ENCODE measurements around the gene TEX22. TPM values are rescaled to one million over a fixed set of nuclear protein-coding genes. Genes with fewer than 3 reads are reported as not detected.
A peak's percentile ranks its signal among the peaks of the same experiment; 100 is the strongest.

TEX22 gene
- total RNA-seq, 2 experiments from 2014 or later, result 6.4 to 6.9 TPM

- DNase-seq (no peak), ATAC-seq (ENCODE audit: low read depth) (peak; percentile 12)
- Mint-ChIP-seq H3K4me3 (peak overlapping the region; percentile 93), H3K9me3 (no peaks in the 10 kb centered on the region), H3K36me3 (no peaks in the 10 kb centered on the region), H3K4me1 (peaks cover 25% of the 10 kb centered on the region), H3K27ac (peak overlapping the region; percentile 89), H3K27me3 (no peaks in the 10 kb centered on the region)
- POLR2A ChIA-PET, result interaction anchor here (0.9 to 1.1 kb wide), 2 partner anchors 16 to 23 kb away, joined by 3 to 4 read pairs; no protein-coding TSS in a partner anchor
Observed at GRCh38 chr14:105420101-105420973, 22.0 kb downstream of the TEX22 start.

DNA sequence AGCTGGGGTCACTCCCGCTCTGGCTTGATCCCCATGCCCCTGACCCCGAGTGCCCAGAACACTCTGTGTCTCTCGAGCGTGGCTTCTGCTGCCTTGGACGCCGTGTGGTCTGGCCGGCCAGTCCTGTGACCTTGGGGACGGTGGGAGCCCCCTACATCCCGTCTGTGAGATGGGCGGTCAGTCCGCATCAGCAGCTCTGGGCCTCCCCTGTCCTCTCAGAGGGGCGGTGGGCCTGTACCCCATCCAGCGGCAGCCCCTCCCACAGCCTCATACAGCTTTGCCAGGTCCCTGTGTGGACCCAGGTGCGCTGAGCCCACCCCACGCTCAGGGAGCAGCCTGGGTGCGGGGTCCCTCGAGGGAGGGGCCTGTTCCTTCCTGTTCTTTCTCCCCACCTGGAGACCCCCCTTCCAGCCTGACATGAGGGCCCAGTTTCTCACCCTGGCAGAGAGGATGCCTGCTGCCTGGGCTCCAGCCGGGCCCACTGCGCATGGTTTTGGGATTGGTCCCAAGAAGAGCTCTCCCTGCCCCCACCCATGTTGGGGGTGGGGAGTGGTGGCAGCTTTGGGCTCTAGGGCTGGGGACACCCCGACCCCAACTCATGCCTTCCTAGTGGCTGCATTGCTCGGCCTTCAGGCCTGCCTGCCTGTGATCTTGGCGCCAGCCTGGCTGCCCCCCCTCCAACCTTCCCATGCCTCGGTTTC, 22.8 kb downstream of the TEX22 start:
- Mint-ChIP-seq H3K36me3 (no peaks in the 10 kb centered on the region), H3K27me3 (no peaks in the 10 kb centered on the region), H3K9me3 (no peaks in the 10 kb centered on the region), H3K4me3 (peak overlapping the region; percentile 93), H3K4me1 (peaks cover 26% of the 10 kb centered on the region), H3K27ac (peak overlapping the region; percentile 89)
- DNase-seq, result no peak
- no peak for ATAC-seq (ENCODE audit: low read depth)
- POLR2A ChIA-PET, result interaction anchor here (0.9 to 1.1 kb wide), 2 partner anchors 17 to 24 kb away, joined by 3 to 4 read pairs; no protein-coding TSS in a partner anchor

GRCh38 chr14:105421723-105422615, 23.6 kb downstream of the TEX22 start:
- Mint-ChIP-seq H3K36me3 (peaks cover 3% of the 10 kb centered on the region), H3K27ac (peak overlapping the region; percentile 81), H3K4me1 (peaks cover 24% of the 10 kb centered on the region), H3K27me3 (no peaks in the 10 kb centered on the region), H3K9me3 (no peaks in the 10 kb centered on the region), H3K4me3 (peak overlapping the region; percentile 93)
- POLR2A ChIA-PET, result interaction anchor here (0.9 to 1.1 kb wide), 2 partner anchors 10 to 18 kb away, joined by 3 to 5 read pairs; no protein-coding TSS in a partner anchor
- DNase-seq (peak; percentile 48), ATAC-seq (ENCODE audit: low read depth) (peak; percentile 10)

DNA sequence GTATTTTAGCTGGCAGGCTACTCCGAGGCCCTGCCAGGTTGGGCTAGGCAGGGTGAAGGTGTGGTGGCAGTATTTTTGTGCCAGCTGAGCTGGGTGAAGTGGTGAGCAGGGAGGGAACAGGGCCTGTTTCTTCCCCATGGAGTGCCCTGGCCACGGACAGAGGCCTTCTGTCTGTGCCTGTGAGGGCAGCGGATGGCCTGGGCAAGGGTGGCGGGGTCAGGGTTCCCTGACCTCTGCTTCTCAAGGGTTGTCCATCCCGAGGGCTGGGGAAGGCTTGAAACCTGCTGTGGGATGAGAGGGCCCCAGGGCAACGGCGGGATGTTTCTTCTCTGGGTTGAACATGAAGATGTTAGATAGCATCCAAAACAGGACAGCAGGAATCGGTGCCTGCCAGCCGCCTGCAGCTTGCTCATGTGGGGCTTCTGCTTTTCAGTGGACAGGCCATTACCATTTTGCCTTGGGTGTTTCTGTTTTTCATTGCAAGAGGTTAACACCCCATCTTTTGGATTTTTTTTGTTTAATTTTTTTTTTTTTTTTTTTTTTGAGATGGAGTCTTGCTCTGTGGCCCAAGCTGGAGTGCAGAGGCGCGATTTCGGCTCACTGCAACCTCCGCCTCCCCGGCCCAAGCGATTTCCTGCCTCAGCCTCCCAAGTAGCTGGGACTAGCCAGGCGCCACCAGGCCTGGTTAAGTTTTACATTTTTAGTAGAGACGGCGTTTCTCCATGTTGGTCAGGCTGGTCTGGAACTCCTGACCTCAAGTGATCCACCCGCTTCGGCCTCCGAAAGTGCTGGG, 24.6 kb downstream of the TEX22 start:
- no peak for DNase-seq
- H3K36me3 Mint-ChIP-seq, result peaks cover 9% of the 10 kb centered on the region
- peaks cover 24% of the 10 kb centered on the region for H3K4me1 Mint-ChIP-seq
- H3K27me3 Mint-ChIP-seq, result no peaks in the 10 kb centered on the region
- ATAC-seq (ENCODE audit: low read depth), result no peak
- POLR2A ChIA-PET, result interaction anchor here (0.9 kb wide), 1 partner anchor 9 kb away, joined by 5 read pairs; no protein-coding TSS in a partner anchor
- H3K27ac Mint-ChIP-seq, result peak overlapping the region; percentile 6
- no peaks in the 10 kb centered on the region for H3K9me3 Mint-ChIP-seq
- no peak overlapping the region for H3K4me3 Mint-ChIP-seq

DNA sequence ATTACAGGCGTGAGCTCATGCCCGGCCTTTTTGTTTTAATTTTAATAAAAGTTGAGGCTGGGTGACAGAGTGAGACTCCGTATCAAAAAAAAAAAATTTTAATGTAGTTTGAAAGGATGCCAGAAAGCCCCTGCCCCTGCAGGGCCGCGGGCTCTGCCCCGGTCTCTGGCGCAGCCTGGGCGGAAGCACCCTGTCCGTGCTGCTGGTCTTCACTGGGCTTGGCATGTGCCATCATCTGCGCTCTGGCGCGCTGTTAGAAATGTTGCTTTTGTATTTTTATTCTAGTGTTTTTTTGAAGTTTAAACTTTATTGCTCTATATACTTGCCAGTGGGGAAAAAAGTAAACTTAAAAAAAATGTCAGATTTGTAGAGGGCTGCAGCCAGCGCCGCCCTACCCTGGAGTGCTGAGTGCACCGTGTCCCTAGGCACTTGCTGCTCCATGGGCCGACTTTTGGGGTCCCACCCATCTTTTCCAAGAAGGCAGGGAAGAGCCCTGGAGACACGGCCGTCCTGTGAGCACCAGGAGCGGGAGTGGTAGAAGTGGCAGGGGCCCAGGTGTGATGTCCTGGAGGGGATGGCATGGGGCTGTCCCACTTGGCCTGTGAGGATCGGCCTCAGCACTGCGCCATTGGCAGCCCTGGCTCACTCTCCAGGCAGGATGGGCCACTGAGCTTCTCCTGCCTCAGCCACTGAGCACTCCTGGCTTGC, 25.3 kb downstream of the TEX22 start:
- ATAC-seq (ENCODE audit: low read depth) (no peak), DNase-seq (no peak)
- POLR2A ChIA-PET, result no interaction called here
- peaks cover 13% of the 10 kb centered on the region for H3K36me3 Mint-ChIP-seq
- no peaks in the 10 kb centered on the region for H3K27me3 Mint-ChIP-seq
- H3K9me3 Mint-ChIP-seq, result no peaks in the 10 kb centered on the region
- H3K27ac Mint-ChIP-seq, result no peak overlapping the region
- H3K4me3 Mint-ChIP-seq, result no peak overlapping the region
- peaks cover 24% of the 10 kb centered on the region for H3K4me1 Mint-ChIP-seq

GRCh38 chr14:105424861-105425260, 26.5 kb downstream of the TEX22 start:
- Mint-ChIP-seq H3K4me3 (no peak overlapping the region), H3K9me3 (no peaks in the 10 kb centered on the region), H3K27ac (no peak overlapping the region), H3K4me1 (peaks cover 24% of the 10 kb centered on the region), H3K27me3 (no peaks in the 10 kb centered on the region), H3K36me3 (peaks cover 18% of the 10 kb centered on the region)
- POLR2A ChIA-PET, result no interaction called here
- ATAC-seq (ENCODE audit: low read depth), result no peak
- DNase-seq, result no peak

DNA sequence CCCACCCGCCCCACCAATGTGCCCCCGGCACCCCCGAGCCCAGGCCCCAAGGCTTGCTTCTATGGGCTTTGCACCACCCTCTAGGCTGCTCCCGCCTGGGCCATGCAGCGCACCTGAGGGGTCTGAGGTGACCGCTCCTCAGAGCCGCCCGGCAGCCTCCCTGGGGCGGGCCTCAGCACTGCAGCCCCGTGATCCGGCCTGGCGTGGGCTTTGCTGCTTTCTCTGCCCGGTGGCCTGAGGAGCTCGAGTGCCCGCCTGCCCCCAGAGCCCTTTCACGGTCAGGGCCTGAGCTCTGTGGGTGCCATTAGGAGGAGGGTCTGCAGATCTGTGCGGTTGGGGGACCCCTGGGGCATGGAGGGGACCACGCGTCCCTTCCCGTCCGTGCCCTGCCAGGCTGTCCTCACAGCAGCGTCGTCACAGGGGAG, 27.5 kb downstream of the TEX22 start:
- no peaks in the 10 kb centered on the region for H3K9me3 Mint-ChIP-seq
- peaks cover 27% of the 10 kb centered on the region for H3K36me3 Mint-ChIP-seq
- no peaks in the 10 kb centered on the region for H3K27me3 Mint-ChIP-seq
- DNase-seq (no peak), ATAC-seq (ENCODE audit: low read depth) (no peak)
- POLR2A ChIA-PET, result no interaction called here
- H3K4me3 Mint-ChIP-seq, result no peak overlapping the region
- peaks cover 23% of the 10 kb centered on the region for H3K4me1 Mint-ChIP-seq
- H3K27ac Mint-ChIP-seq, result no peak overlapping the region

- no peak overlapping the region for H3K4me3 Mint-ChIP-seq
- no peak overlapping the region for H3K27ac Mint-ChIP-seq
Observed at GRCh38 chr14:105426416-105427130, 28.2 kb downstream of the TEX22 start.

DNA sequence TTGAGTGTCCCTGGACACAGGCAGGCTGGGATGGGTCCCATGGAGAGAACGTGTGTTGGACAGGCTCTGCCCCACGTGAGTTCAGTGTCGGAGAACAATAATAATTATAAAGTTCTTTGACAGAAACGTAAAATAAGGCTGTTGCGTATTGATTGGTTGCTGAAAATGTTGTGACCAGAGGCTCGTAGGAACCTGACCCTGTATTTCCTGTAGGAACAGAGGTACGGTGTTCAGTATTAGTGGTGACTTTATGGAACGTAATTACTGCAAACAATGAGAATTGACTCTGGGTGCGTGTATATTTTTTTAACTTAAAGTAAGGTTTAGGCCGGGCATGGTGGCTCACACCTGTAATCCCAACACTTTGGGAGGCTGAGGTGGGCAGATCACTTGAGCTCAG, 29.1 kb downstream of the TEX22 start:
- H3K9me3 Mint-ChIP-seq, result no peaks in the 10 kb centered on the region
- peaks cover 14% of the 10 kb centered on the region for H3K4me1 Mint-ChIP-seq
- ATAC-seq (ENCODE audit: low read depth), result no peak
- H3K27me3 Mint-ChIP-seq, result no peaks in the 10 kb centered on the region
- POLR2A ChIA-PET, result interaction anchor here (0.7 kb wide), 2 partner anchors 8 to 10 kb away, joined by 6 to 9 read pairs; partner anchors contain the start of gene MTA1
- no peak overlapping the region for H3K27ac Mint-ChIP-seq
- no peak overlapping the region for H3K4me3 Mint-ChIP-seq
- peaks cover 30% of the 10 kb centered on the region for H3K36me3 Mint-ChIP-seq
- no peak for DNase-seq

More at GRCh38 chr14:105426416-105427130, 28.2 kb downstream of the TEX22 start:
- POLR2A ChIA-PET, result no interaction called here
- no peaks in the 10 kb centered on the region for H3K27me3 Mint-ChIP-seq
- H3K4me1 Mint-ChIP-seq, result peaks cover 20% of the 10 kb centered on the region
- no peaks in the 10 kb centered on the region for H3K9me3 Mint-ChIP-seq
- no peak for DNase-seq
- H3K36me3 Mint-ChIP-seq, result peaks cover 30% of the 10 kb centered on the region
- no peak for ATAC-seq (ENCODE audit: low read depth)

GRCh38 chr14:105427936-105428485, 29.7 kb downstream of the TEX22 start:
- Mint-ChIP-seq H3K4me1 (peaks cover 10% of the 10 kb centered on the region), H3K27me3 (no peaks in the 10 kb centered on the region), H3K36me3 (peaks cover 30% of the 10 kb centered on the region), H3K9me3 (no peaks in the 10 kb centered on the region), H3K4me3 (no peak overlapping the region), H3K27ac (no peak overlapping the region)
- DNase-seq (no peak), ATAC-seq (ENCODE audit: low read depth) (no peak)
- POLR2A ChIA-PET, result interaction anchor here (0.7 kb wide), 2 partner anchors 8 to 10 kb away, joined by 6 to 9 read pairs; partner anchors contain the start of gene MTA1

- Mint-ChIP-seq H3K9me3 (no peaks in the 10 kb centered on the region), H3K27me3 (no peaks in the 10 kb centered on the region), H3K4me1 (peaks cover 7% of the 10 kb centered on the region), H3K27ac (no peak overlapping the region), H3K4me3 (no peak overlapping the region), H3K36me3 (peaks cover 32% of the 10 kb centered on the region)
- POLR2A ChIA-PET, result interaction anchor here (0.9 kb wide), 1 partner anchor 31 kb away, joined by 3 read pairs; no protein-coding TSS in a partner anchor
- no peak for DNase-seq
- no peak for ATAC-seq (ENCODE audit: low read depth)
Observed at GRCh38 chr14:105430042-105430441, 31.7 kb downstream of the TEX22 start.
